Stomach (tissue), 9 donors: ENCODE results near the gene TSPAN7. TPM values are rescaled to one million over a fixed set of nuclear protein-coding genes. Genes with fewer than 3 reads are reported as not detected.

Experiments
- DNase-seq, 2 donors: peaks; one replicate each; pipeline versions ENCODE4 v3.0.0 to v3.0.0-alpha.2; 2013 to 2019
- H3K27ac ChIP-seq, 5 donors: fragments of 200-600 bp in 4 of 5; sonication (generic) in 4 of 5; one replicate each; pipeline ENCODE4 v1.5.1; 2013 to 2019; ENCODE audit warnings: mild to moderate bottlenecking in 1 of 5, moderate library complexity in 1 of 5
- H3K27me3 ChIP-seq, 3 donors: fragments of 200-600 bp; sonication (generic); one replicate each; pipeline ENCODE4 v1.5.1; 2017 to 2019; ENCODE audit warnings: mixed run types in 1 of 3
- H3K36me3 ChIP-seq, 4 donors: fragments of 200-600 bp; sonication (generic); 1 replicate in 3 of 4; 2 replicates in 1 of 4; pipeline ENCODE4 v1.5.1; 2016 to 2019
- H3K4me1 ChIP-seq, 4 donors: fragments of 200-600 bp; sonication (generic); one replicate each; pipeline ENCODE4 v1.5.1; 2016 to 2019
- H3K4me3 ChIP-seq, 4 donors: fragments of 200-600 bp; sonication (generic) in 3 of 4; one replicate each; pipeline ENCODE4 v1.5.1; 2016 to 2019; ENCODE audit warnings: mild to moderate bottlenecking in 1 of 4
- H3K9me3 ChIP-seq, 4 donors: fragments of 200-600 bp; sonication (generic); one replicate each; pipeline ENCODE4 v1.5.1; 2016 to 2019
- EP300 ChIP-seq: sonication (generic); formaldehyde crosslinking; IDR thresholded peaks from one replicate; pipeline ENCODE4 v1.6.1; 2017; ENCODE audit warnings: antibody characterized with exemption
- POLR2A ChIP-seq, 4 donors: fragments of 450-650 bp; IDR thresholded peaks; one replicate each; pipeline ENCODE4 v1.6.1; 2016; ENCODE audit warnings: antibody characterized with exemption in 4 of 4, control low read depth in 2 of 4, mild to moderate bottlenecking in 1 of 4, moderate library complexity in 1 of 4
- POLR2AphosphoS5 ChIP-seq, 3 donors: sonication (generic); formaldehyde crosslinking; IDR thresholded peaks; one replicate each; pipeline ENCODE4 v1.6.1; 2016; ENCODE audit warnings: antibody characterized with exemption in 3 of 3
- WGBS, 5 donors: extraction: QIAGEN DNeasy Blood & Tissue Kit in 3 of 5; methylation state at CpG; one replicate each; pipeline versions ENCODE4 v1.1.5 to v1.1.7; 2013 to 2018; 5-methylcytosine and 5-hydroxymethylcytosine counted together
- intact Hi-C: fragments of 100-400 bp; cut with DNase I; formaldehyde crosslinking; loops from one replicate; pipeline ENCODE4 v1.15.1; 2023; ENCODE audit warnings: low total_unique reads
- polyA plus RNA-seq, 3 donors: library from polyadenylated mRNA; stranded (reverse); fragments of 200-250 nt; gene quantifications; one replicate each; pipeline ENCODE4 v1.2.3, GENCODE V29; 2013
- small RNA-seq, 4 donors: library from RNA; depleted of rRNA; stranded (forward); fragments of <200 nt; gene quantifications; one replicate each; pipeline ENCODE3, GENCODE V24; 2016
- total RNA-seq, 5 donors: library from RNA; depleted of rRNA; stranded (reverse); fragments of >200 nt; gene quantifications; one replicate each; pipeline versions ENCODE4 v1.1.0 to v1.2.3, GENCODE V29; 2014 to 2016
- TF ChIP-seq, protein P1 (sequence below), 7 experiments: fragments of 450-650 bp in 4 of 7; fragments of 200-600 bp in 3 of 7; sonication (generic) in 3 of 7; IDR thresholded peaks; one replicate each; pipeline ENCODE4 v1.5.1; 2016 to 2019; ENCODE audit warnings: antibody characterized with exemption in 7 of 7, control low read depth in 2 of 7, mild to moderate bottlenecking in 1 of 7
- donor health status: healthy with polysubstance abuse.
- donor health status: Bipolar disorder and iron deficiency.
- donor health status: healthy.

TSPAN7 gene
- total and polyA plus RNA-seq, 8 donors, result 0.45 to 35.9 (median 12.0) TPM; not detected in 1

DNA sequence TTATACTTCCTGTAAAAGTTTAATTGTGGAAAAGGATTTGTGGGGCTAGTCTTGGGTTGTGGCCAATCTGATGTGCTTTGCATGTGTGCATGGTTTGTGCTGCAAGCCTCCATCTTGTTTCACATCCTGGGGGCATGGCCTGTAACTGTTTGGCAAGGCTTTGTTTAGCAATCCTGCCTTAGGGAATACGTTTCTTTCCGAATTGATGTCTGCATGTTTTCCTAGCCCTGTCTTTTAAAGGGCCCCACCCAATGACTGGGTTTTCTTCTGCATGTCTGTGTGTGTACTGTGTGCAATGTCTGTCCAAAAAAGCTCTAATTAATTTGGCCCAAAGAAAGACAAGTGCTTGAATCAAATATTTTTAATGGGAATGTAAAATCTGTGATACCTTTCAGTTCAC, 165.3 kb downstream of the TSPAN7 start:
- no peak for DNase-seq
- Histone ChIP-seq H3K4me1 (no peaks in the 10 kb centered on the region), H3K27me3 (no peaks in the 10 kb centered on the region), H3K27ac (no peak overlapping the region), H3K36me3 (no peaks in the 10 kb centered on the region), H3K4me3 (no peak overlapping the region), H3K9me3 (no peaks in the 10 kb centered on the region)
- TF ChIP-seq POLR2A (IDR thresholded peaks at IDR 0.05), result no peak
- TF ChIP-seq EP300, result no peak
- TF ChIP-seq, protein P1, sequence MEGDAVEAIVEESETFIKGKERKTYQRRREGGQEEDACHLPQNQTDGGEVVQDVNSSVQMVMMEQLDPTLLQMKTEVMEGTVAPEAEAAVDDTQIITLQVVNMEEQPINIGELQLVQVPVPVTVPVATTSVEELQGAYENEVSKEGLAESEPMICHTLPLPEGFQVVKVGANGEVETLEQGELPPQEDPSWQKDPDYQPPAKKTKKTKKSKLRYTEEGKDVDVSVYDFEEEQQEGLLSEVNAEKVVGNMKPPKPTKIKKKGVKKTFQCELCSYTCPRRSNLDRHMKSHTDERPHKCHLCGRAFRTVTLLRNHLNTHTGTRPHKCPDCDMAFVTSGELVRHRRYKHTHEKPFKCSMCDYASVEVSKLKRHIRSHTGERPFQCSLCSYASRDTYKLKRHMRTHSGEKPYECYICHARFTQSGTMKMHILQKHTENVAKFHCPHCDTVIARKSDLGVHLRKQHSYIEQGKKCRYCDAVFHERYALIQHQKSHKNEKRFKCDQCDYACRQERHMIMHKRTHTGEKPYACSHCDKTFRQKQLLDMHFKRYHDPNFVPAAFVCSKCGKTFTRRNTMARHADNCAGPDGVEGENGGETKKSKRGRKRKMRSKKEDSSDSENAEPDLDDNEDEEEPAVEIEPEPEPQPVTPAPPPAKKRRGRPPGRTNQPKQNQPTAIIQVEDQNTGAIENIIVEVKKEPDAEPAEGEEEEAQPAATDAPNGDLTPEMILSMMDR (IDR thresholded peaks at IDR 0.05), result no peak
- no peak for TF ChIP-seq POLR2AphosphoS5 (IDR thresholded peaks at IDR 0.05)
- intact Hi-C loops, result no loop called here
- 48 to 64% (median 55%) methylated on average over 2 of the region's 2 CpGs; no CpG with 5 or more reads in 1 of the 5 donors for WGBS, 5 donors

- TF ChIP-seq EP300 (no peak), POLR2A (IDR thresholded peaks at IDR 0.05) (no peak), POLR2AphosphoS5 (IDR thresholded peaks at IDR 0.05) (no peak)
- TF ChIP-seq, protein P1 (IDR thresholded peaks at IDR 0.05), result no peak
- 57 to 67% (median 63%) methylated on average over 3 of the region's 3 CpGs; no CpG with 5 or more reads in 1 of the 5 donors for WGBS, 5 donors
- no peaks in the 10 kb centered on the region for H3K4me1 ChIP-seq
Observed at GRCh38 chrX:38727668-38728067, 166.3 kb downstream of the TSPAN7 start.

DNA sequence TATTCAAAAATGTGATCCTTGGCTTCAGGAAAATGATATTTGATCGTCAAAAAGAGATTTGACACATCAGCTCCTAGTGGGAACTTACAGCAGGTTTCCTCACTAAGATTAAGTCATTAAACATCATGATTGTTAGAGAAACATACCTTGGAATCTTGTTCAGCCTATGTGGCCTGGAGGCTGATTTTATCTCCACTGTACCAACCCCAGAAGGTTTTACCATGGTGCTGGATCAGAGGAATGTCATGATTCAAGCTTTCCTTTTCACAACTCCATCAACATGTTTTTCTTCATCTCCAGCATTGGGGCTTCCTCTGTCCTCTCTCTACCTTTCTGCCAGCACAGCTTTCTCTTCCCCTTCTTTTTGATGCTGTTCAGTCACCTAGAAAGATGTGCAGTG, 171.5 kb downstream of the TSPAN7 start:
- Histone ChIP-seq H3K4me3 (no peak overlapping the region), H3K27me3 (no peaks in the 10 kb centered on the region), H3K27ac (no peak overlapping the region), H3K4me1 (no peaks in the 10 kb centered on the region), H3K9me3 (peaks cover 0 to 18% (median 2%) of the 10 kb centered on the region in 4 donors), H3K36me3 (no peaks in the 10 kb centered on the region)
- no peak for DNase-seq
- 53 to 89% (median 86%) methylated on average over 1 of the region's 1 CpG for WGBS, 5 donors
- intact Hi-C loops, result no loop called here
- TF ChIP-seq, protein P1 (IDR thresholded peaks at IDR 0.05), result no peak
- no peak for TF ChIP-seq EP300
- no peak for TF ChIP-seq POLR2A (IDR thresholded peaks at IDR 0.05)
- TF ChIP-seq POLR2AphosphoS5 (IDR thresholded peaks at IDR 0.05), result no peak

More at GRCh38 chrX:38727668-38728067, 166.3 kb downstream of the TSPAN7 start:
- intact Hi-C loops, result no loop called here
- H3K9me3 ChIP-seq, result no peaks in the 10 kb centered on the region
- no peak for DNase-seq
- H3K4me3 ChIP-seq, result no peak overlapping the region
- no peak overlapping the region for H3K27ac ChIP-seq
- H3K36me3 ChIP-seq, result no peaks in the 10 kb centered on the region
- H3K27me3 ChIP-seq, result no peaks in the 10 kb centered on the region

Small RNA genes lying within 50 kb of the gene (small RNA-seq; reads per million reads assigned to genes)
- gene RNU7-7P, result 0 reads per million in 4 donors

Other genes starting within 250 kb of the TSPAN7 start
- gene RPGR, start 234.0 kb upstream of the TSPAN7 start, total RNA-seq, result 10 to 100 TPM in 4 of 5 donors, 1 to 10 TPM in 1; 1.3 to 97.3 (median 23.2) TPM
- gene RPGR, start 234.0 kb upstream of the TSPAN7 start, polyA plus RNA-seq, result 1 to 10 TPM; 5.3 to 9.8 (median 6.7) TPM
- gene OTC, start 208.9 kb upstream of the TSPAN7 start, total RNA-seq, result 1 to 10 TPM in 1 of 5 donors, not detected in 4; 1.3 TPM
- not detected for gene OTC, start 208.9 kb upstream of the TSPAN7 start, polyA plus RNA-seq
- 10 to 100 TPM; 16.7 to 69.3 (median 44.6) TPM for gene MID1IP1, start 239.9 kb downstream of the TSPAN7 start, total RNA-seq
- gene MID1IP1, start 239.9 kb downstream of the TSPAN7 start, polyA plus RNA-seq, result 10 to 100 TPM; 31.1 to 59.4 (median 55.0) TPM